HG03460 (cell line): ENCODE measurements around the gene RAD23B.

Experiments
- ATAC-seq: cut with Tn5 transposase; IDR thresholded peaks from one replicate; pipeline ENCODE4 v1.9.1; 2021; ENCODE audit not compliant: unreplicated experiment

The RAD23B gene

GRCh38 chr9:107333363-107333762 is 50.3 kb downstream of the RAD23B start:
- no peak for ATAC-seq

GRCh38 chr9:107334103-107334776 is 51.2 kb downstream of the RAD23B start:
- no peak for ATAC-seq

DNA sequence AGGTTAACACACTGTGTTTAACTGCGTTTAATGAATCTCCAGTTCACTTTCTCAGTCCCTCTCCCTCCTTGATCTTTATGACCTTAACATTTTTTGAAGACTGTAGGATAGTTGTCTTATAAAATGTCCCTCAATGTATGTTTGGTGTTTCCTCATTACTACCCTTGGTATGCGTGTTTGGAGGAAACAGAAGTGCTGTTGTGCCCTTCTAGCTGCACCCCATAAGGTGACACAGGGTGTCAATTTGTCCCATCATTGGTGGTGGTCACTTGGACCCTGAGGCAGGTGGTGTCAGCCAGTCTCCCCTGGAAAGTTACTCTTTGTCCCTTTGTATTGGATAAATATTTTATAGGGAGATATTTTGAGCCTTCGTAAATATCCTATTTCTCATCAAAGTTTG is 52.3 kb downstream of the RAD23B start:
- ATAC-seq: no peak

- ATAC-seq: no peak
Observed at GRCh38 chr9:107336718-107337360, 53.8 kb downstream of the RAD23B start.

GRCh38 chr9:107337676-107338590 is 54.9 kb downstream of the RAD23B start:
- no peak for ATAC-seq

GRCh38 chr9:107338911-107339659 is 56.0 kb downstream of the RAD23B start:
- no peak for ATAC-seq

- peak; percentile 80 for ATAC-seq
Observed at GRCh38 chr9:107340920-107341632, 58.0 kb downstream of the RAD23B start.

DNA sequence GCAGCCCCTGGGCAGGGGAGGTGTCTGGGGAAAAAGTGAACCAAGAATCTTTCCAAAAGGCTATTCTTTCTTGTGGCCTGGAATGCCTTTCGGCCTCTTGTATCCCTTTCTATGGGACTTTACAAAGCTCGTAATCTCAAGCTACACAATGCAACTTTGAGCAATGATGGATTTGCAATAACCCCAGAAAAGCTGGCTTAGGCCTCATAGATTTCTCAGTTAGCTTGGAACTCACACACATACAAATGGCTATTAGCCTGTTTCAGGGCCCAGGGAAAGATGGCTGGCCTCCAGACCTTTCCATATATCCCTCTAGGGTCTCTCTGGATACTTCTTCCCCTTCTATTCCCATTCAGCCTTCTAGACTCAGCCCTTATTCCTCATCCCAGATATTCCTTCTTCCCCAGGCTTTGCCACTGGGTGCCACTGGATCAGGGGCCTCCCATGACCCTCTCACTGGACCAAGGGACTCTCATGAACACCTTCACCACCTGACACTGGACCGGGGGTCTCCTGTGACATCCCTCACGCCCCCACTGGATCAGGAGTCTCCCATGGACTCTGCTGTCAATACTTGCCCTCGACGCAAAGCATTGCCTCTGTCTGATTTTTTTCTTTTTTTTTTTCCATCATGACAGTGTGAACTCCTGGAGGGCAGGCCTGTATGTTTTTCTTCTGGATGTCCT is 59.5 kb downstream of the RAD23B start:
- ATAC-seq: no peak

- no peak for ATAC-seq
Observed at GRCh38 chr9:107345327-107345726, 62.2 kb downstream of the RAD23B start.

DNA sequence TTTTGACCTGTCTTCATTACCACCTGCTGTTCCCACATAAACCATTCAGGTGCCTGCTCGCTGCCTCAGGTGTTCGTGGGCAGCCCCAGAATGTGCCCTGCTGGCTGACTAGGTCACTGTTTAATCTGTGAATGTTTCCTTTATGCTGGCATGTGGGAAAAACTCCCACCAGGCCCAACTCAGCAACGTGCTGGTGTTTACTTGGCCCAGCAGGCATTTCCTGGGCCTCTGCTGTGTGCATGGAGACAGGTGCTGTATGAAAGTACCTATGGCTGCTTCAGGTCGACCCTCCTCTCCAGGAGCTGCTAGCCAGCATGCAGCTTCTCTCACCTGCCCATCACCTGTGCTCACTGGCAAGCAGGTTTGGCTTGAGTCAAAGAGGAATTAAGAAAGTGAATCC is 65.8 kb downstream of the RAD23B start:
- ATAC-seq: no peak

GRCh38 chr9:107350443-107350842 is 67.4 kb downstream of the RAD23B start:
- ATAC-seq: no peak

GRCh38 chr9:107351382-107352045 is 68.4 kb downstream of the RAD23B start:
- ATAC-seq: no peak

DNA sequence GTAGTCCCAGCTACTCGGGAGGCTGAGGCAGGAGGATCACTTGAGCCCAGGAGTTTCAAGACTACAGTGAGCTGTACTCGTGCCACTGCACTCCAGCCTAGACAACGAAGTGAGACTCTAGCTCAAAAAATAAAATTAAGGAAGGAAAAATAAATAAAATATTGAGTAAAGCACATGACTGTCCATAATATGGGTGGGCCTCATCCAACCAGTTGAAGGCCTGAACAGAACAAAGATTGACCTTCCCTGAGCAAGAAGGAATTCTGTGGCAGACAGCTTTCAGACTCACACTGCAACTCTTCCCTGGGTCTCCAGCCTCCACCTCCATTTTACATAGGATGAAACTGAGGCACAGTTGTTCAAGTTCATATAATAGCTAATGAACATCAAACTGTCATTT is 72.3 kb downstream of the RAD23B start:
- ATAC-seq: no peak

DNA sequence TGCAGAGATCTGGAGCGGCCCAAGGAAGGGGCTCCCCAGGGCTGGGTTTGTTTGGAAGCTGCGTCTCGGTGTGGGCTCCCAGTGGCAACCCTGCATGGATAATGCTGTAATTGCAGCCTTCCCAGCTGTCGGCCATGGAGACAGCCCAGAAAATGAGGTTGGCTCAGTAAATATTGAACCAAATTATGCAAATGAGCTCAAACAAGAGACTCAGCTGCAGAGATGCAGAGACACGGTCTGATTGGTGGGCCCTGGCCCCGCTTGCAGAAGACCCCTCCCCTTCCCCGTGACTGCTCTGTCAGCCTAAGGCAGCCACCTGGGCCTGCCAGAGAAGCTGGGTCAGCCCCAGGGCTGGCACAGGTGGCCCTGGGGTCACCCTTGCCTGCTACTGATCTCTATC is 75.9 kb downstream of the RAD23B start:
- no peak for ATAC-seq

DNA sequence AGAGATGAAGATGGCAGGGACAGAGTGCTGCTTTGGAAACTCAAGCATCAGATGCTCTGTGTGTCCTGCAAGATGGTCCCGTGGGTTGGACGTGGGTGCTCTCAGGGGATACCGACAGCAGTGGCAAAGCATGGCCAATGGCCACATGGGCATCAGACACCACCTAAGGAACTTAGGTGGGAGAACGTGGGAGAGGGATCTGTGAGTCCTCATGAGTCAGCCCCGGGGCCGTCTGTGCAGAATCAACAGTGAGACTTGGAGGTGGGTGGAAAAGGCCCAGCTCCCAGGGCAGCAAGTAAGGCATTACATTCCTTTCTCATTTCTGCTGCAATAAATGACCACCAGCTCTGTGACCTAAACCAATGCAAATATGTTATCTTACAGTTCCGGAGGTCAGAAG is 77.0 kb downstream of the RAD23B start:
- no peak for ATAC-seq

DNA sequence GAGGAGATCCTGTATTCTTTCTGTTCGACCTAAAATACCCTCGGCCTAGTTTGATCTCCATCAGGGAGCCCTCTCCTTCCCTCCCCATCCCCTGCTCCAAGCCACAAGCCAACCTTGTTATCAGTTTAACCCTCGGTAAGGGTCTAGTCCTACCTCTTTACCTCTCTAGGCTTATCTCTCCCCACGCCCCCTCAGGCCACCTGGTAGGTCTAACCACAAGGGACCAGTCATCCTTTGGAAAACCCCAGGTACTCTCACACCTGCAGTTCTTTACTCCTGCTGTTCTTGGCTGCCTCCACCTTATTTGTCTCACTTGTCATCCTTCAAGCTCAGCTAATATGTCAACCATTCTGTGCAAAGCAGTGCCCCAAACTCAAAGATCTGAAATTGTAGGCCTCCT is 78.7 kb downstream of the RAD23B start:
- no peak for ATAC-seq

DNA sequence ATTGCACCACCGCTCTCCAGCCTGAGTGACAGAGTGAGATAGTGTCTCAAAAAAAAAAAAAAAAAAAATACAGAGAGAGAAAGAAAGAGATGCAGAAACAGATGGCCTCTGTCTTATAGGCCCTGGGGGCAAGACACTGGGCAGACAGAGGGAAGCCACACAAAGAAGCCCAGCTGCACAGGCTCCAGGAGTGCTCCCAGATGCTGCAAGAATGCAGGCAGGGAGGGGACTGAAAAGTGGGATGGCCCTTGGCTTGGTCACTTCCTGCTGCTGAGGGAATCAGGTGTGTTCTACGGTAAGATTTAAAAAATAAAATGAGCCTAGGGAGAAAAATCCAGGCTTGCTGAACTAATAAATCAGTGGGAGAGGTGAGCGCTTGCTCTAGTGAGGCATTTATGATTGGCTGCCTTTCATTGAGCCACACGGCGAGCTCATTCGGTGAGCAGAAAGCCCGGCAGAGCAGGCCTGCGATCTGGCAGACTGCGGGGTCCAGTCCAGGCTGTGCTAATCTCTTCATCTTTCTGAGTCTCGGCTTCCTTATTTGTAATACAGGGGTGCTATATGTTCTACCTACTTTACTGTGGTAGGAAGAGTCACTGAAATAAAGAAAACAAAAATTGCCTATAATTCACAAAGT is 80.6 kb downstream of the RAD23B start:
- ATAC-seq: no peak

- ATAC-seq: no peak
Observed at GRCh38 chr9:107367727-107368502, 84.8 kb downstream of the RAD23B start.
